Measurements from ENCODE around the gene CCDC82.

DNA sequence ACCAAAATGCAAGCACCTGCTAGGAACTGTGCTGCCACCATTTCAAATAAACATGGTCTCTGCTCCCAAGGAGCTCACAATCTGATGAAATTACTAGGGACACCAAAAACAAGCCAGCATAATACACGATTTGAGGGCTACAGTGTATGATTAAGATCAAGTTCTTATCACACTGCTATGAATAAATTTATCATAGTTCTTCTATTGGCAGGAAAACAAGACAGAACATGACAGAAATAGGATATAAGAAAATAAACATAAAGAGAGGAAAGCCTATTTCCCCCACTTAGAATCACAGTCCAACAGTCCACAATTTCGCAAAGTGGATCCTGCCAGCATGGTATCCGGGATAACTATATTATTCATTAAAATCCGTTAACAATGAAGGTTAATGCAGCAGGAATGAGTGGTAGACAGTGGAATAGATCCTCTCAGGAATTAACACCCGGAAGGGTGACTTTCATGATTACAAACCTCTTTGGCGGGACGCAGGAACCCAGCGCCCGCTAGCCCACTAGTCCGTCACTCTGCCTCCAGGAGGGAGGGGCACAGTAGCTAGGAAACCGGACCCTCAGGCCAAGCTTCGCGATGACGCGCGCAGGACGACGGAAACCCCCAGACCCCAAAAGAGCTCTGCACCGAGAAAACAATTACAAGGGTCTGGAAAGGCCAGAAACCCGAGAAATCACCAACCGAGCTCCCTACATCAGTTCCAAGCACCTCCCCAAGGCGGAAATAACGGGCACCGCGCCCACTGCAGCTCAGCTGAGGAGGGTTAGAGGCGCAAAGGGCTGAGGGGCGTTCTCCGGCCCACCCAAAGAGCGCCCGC, 607 bp downstream of the CCDC82 start:
- no peak for TF ChIP-seq POLR2AphosphoS5 (IDR thresholded peaks at IDR 0.05; ENCODE audit: low read depth, low read length)
- no peak for TF ChIP-seq CHD2 (IDR thresholded peaks at IDR 0.05; ENCODE audit: low read length, partially characterized antibody)
- TF ChIP-seq, protein P1, sequence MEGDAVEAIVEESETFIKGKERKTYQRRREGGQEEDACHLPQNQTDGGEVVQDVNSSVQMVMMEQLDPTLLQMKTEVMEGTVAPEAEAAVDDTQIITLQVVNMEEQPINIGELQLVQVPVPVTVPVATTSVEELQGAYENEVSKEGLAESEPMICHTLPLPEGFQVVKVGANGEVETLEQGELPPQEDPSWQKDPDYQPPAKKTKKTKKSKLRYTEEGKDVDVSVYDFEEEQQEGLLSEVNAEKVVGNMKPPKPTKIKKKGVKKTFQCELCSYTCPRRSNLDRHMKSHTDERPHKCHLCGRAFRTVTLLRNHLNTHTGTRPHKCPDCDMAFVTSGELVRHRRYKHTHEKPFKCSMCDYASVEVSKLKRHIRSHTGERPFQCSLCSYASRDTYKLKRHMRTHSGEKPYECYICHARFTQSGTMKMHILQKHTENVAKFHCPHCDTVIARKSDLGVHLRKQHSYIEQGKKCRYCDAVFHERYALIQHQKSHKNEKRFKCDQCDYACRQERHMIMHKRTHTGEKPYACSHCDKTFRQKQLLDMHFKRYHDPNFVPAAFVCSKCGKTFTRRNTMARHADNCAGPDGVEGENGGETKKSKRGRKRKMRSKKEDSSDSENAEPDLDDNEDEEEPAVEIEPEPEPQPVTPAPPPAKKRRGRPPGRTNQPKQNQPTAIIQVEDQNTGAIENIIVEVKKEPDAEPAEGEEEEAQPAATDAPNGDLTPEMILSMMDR (IDR thresholded peaks at IDR 0.05), result peak; percentile 7; the same call in 1 of the 2 replicates
- no peak for TF ChIP-seq SMC3 (IDR thresholded peaks at IDR 0.05; ENCODE audit: low read depth, low read length)
- no peak for TF ChIP-seq YY1 (IDR thresholded peaks at IDR 0.05; ENCODE audit: low read depth)
- TF ChIP-seq EP300 (IDR thresholded peaks at IDR 0.05; ENCODE audit: borderline replicate concordance in 1 of 2, low read depth in 1 of 2, low read length in 1 of 2), result no peak
- no peak for TF ChIP-seq NRF1 (IDR thresholded peaks at IDR 0.05; ENCODE audit: low read depth, low read length)
- TF ChIP-seq, protein P2, sequence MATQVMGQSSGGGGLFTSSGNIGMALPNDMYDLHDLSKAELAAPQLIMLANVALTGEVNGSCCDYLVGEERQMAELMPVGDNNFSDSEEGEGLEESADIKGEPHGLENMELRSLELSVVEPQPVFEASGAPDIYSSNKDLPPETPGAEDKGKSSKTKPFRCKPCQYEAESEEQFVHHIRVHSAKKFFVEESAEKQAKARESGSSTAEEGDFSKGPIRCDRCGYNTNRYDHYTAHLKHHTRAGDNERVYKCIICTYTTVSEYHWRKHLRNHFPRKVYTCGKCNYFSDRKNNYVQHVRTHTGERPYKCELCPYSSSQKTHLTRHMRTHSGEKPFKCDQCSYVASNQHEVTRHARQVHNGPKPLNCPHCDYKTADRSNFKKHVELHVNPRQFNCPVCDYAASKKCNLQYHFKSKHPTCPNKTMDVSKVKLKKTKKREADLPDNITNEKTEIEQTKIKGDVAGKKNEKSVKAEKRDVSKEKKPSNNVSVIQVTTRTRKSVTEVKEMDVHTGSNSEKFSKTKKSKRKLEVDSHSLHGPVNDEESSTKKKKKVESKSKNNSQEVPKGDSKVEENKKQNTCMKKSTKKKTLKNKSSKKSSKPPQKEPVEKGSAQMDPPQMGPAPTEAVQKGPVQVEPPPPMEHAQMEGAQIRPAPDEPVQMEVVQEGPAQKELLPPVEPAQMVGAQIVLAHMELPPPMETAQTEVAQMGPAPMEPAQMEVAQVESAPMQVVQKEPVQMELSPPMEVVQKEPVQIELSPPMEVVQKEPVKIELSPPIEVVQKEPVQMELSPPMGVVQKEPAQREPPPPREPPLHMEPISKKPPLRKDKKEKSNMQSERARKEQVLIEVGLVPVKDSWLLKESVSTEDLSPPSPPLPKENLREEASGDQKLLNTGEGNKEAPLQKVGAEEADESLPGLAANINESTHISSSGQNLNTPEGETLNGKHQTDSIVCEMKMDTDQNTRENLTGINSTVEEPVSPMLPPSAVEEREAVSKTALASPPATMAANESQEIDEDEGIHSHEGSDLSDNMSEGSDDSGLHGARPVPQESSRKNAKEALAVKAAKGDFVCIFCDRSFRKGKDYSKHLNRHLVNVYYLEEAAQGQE (IDR thresholded peaks at IDR 0.05; ENCODE audit: low read depth, low read length), result no peak
- no peak for TF ChIP-seq TAF1 (IDR thresholded peaks at IDR 0.05; ENCODE audit: borderline replicate concordance, low read depth, low read length)
- TF ChIP-seq TCF12 (IDR thresholded peaks at IDR 0.05), result no peak
- no peak for TF ChIP-seq RCOR1 (IDR thresholded peaks at IDR 0.05; ENCODE audit: low read length)
- no peak for TF ChIP-seq USF2 (IDR thresholded peaks at IDR 0.05; ENCODE audit: borderline replicate concordance, low read depth, low read length)
- no peak for TF ChIP-seq FOSL2 (IDR thresholded peaks at IDR 0.05; ENCODE audit: borderline replicate concordance, low read depth)
